Measurements from ENCODE around the gene KCNJ5. TPM values are rescaled to one million over a fixed set of nuclear protein-coding genes. Genes with fewer than 3 reads are reported as not detected.

KCNJ5 gene
- polyA plus RNA-seq, 1 experiment = not detected

DNA sequence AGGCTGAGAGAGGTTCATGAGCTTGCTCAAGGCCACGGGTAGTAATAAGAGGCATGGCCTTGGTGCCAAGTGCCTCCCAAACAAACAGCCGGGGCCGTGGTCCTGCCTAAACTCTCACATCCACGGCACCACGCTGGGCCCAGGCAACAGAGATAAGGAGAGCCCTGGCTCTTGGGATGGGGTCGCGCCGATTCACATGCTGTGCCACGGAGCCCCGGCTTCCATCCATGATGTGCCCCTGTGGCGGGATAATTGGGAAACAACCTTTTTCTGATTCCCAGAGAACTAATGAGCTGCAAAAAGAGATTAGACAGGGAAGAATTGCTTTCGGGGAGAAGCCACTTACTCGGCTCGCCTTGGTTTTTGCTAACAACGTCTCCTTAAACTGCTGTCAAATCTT, 29.5 kb downstream of the KCNJ5 start:
- TF ChIP-seq, protein P1, sequence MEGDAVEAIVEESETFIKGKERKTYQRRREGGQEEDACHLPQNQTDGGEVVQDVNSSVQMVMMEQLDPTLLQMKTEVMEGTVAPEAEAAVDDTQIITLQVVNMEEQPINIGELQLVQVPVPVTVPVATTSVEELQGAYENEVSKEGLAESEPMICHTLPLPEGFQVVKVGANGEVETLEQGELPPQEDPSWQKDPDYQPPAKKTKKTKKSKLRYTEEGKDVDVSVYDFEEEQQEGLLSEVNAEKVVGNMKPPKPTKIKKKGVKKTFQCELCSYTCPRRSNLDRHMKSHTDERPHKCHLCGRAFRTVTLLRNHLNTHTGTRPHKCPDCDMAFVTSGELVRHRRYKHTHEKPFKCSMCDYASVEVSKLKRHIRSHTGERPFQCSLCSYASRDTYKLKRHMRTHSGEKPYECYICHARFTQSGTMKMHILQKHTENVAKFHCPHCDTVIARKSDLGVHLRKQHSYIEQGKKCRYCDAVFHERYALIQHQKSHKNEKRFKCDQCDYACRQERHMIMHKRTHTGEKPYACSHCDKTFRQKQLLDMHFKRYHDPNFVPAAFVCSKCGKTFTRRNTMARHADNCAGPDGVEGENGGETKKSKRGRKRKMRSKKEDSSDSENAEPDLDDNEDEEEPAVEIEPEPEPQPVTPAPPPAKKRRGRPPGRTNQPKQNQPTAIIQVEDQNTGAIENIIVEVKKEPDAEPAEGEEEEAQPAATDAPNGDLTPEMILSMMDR (IDR thresholded peaks at IDR 0.05; ENCODE audit: insufficient read depth, low read depth, low read length) = no peak
- Histone ChIP-seq H3K36me3 (ENCODE audit: control insufficient read depth, insufficient read depth, low read length) (no peaks in the 10 kb centered on the region), H3K4me3 (ENCODE audit: low read depth, low read length) (no peak overlapping the region), H3K27me3 (ENCODE audit: control insufficient read depth, insufficient read depth, low read length) (peaks cover 5% of the 10 kb centered on the region)
- no peak for DNase-seq (ENCODE audit: low read depth)
- ChIA-PET CTCF (interaction anchor here (0.6 to 1.2 kb wide), 2 partner anchors 36 kb away, joined by 4 to 5 read pairs; no protein-coding TSS in a partner anchor), POLR2A (no interaction called here)

GRCh38 chr11:128921793-128922192, 30.6 kb downstream of the KCNJ5 start:
- Histone ChIP-seq H3K4me3 (ENCODE audit: low read depth, low read length) (no peak overlapping the region), H3K36me3 (ENCODE audit: control insufficient read depth, insufficient read depth, low read length) (no peaks in the 10 kb centered on the region), H3K27me3 (ENCODE audit: control insufficient read depth, insufficient read depth, low read length) (peaks cover 10% of the 10 kb centered on the region)
- DNase-seq (ENCODE audit: low read depth) = no peak
- POLR2A ChIA-PET = no interaction called here
- TF ChIP-seq, protein P1 (IDR thresholded peaks at IDR 0.05; ENCODE audit: insufficient read depth, low read depth, low read length) = no peak
- CTCF ChIA-PET = no interaction called here

GRCh38 chr11:128924104-128924503, 32.9 kb downstream of the KCNJ5 start:
- DNase-seq (ENCODE audit: low read depth) = no peak
- TF ChIP-seq, protein P1 (IDR thresholded peaks at IDR 0.05; ENCODE audit: insufficient read depth, low read depth, low read length) = no peak
- ChIA-PET CTCF (no interaction called here), POLR2A (no interaction called here)
- Histone ChIP-seq H3K27me3 (ENCODE audit: control insufficient read depth, insufficient read depth, low read length) (peaks cover 10% of the 10 kb centered on the region), H3K36me3 (ENCODE audit: control insufficient read depth, insufficient read depth, low read length) (no peaks in the 10 kb centered on the region), H3K4me3 (ENCODE audit: low read depth, low read length) (no peak overlapping the region)

GRCh38 chr11:128924510-128925249, 33.5 kb downstream of the KCNJ5 start:
- peaks cover 10% of the 10 kb centered on the region for H3K27me3 ChIP-seq (ENCODE audit: control insufficient read depth, insufficient read depth, low read length)
- H3K4me3 ChIP-seq (ENCODE audit: low read depth, low read length) = no peak overlapping the region
- CTCF ChIA-PET = interaction anchor here (1.0 kb wide), 2 partner anchors 10 to 12 kb away, joined by 3 read pairs; no protein-coding TSS in a partner anchor
- no peaks in the 10 kb centered on the region for H3K36me3 ChIP-seq (ENCODE audit: control insufficient read depth, insufficient read depth, low read length)
- TF ChIP-seq, protein P1 (IDR thresholded peaks at IDR 0.05; ENCODE audit: insufficient read depth, low read depth, low read length) = no peak
- POLR2A ChIA-PET = no interaction called here
- DNase-seq (ENCODE audit: low read depth) = no peak

DNA sequence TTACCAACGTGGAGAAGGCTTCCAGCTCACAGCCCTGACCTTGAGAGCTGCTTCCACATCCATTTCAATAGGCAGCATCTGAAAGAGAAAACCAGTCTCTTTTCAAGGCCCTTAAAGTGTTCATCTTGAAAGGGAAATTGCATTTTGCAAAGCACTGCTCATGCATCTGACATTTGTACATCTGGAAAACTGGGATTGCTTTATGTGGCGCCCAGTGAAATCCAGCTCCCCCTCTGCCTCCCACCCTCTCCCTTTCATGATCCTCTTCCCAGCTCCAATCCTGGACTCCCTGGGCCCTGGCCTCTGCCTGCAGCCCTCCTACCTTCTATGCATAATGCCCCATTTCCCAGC, 34.1 kb downstream of the KCNJ5 start:
- H3K4me3 ChIP-seq (ENCODE audit: low read depth, low read length) = no peak overlapping the region
- ChIA-PET POLR2A (no interaction called here), CTCF (interaction anchor here (1.0 to 1.4 kb wide), 3 partner anchors 9 to 31 kb away, joined by 3 to 4 read pairs (median 3); no protein-coding TSS in a partner anchor)
- no peak for DNase-seq (ENCODE audit: low read depth)
- no peaks in the 10 kb centered on the region for H3K36me3 ChIP-seq (ENCODE audit: control insufficient read depth, insufficient read depth, low read length)
- H3K27me3 ChIP-seq (ENCODE audit: control insufficient read depth, insufficient read depth, low read length) = peaks cover 10% of the 10 kb centered on the region
- TF ChIP-seq, protein P1 (IDR thresholded peaks at IDR 0.05; ENCODE audit: insufficient read depth, low read depth, low read length) = no peak

Data from BJ (cell line).